ENCODE results near the gene AGAP3. TPM values are rescaled to one million over a fixed set of nuclear protein-coding genes. Genes with fewer than 3 reads are reported as not detected.

The AGAP3 gene
- total RNA-seq, 4 donors from 2014 or later: 34.6 to 53.0 (median 47.9) TPM

GRCh38 chr7:151125846-151126481 lies 39.7 kb downstream of the AGAP3 start:
- DNase-seq (ENCODE audit: low spot score): no peak
- peak; percentile 56 for ATAC-seq (ENCODE audit: low FRiP score)
- no peak for TF ChIP-seq CTCF (IDR thresholded peaks at IDR 0.05)

- TF ChIP-seq CTCF (IDR thresholded peaks at IDR 0.05): no peak
- DNase-seq (ENCODE audit: low spot score): no peak
- no peak for ATAC-seq (ENCODE audit: low FRiP score)
Observed at GRCh38 chr7:151126491-151127137, 40.3 kb downstream of the AGAP3 start.

- TF ChIP-seq CTCF (IDR thresholded peaks at IDR 0.05): no peak
- DNase-seq (ENCODE audit: low spot score) (no peak), ATAC-seq (ENCODE audit: low FRiP score) (no peak)
Observed at GRCh38 chr7:151128144-151128543, 41.9 kb downstream of the AGAP3 start.

GRCh38 chr7:151128716-151129115 lies 42.4 kb downstream of the AGAP3 start:
- DNase-seq (ENCODE audit: low spot score) (no peak), ATAC-seq (ENCODE audit: low FRiP score) (no peak)
- no peak for TF ChIP-seq CTCF (IDR thresholded peaks at IDR 0.05)

- TF ChIP-seq CTCF (IDR thresholded peaks at IDR 0.05): no peak
- DNase-seq (ENCODE audit: low spot score): no peak
- no peak for ATAC-seq (ENCODE audit: low FRiP score)
Observed at GRCh38 chr7:151129117-151129959, 43.1 kb downstream of the AGAP3 start.

- ATAC-seq (ENCODE audit: low FRiP score): no peak
- DNase-seq (ENCODE audit: low spot score): no peak
- TF ChIP-seq CTCF (IDR thresholded peaks at IDR 0.05): no peak
Observed at GRCh38 chr7:151129960-151130591, 43.8 kb downstream of the AGAP3 start.

All from omental fat pad (tissue), 4 donors.